Measurements from ENCODE around the gene OGFR. TPM values are rescaled to one million over a fixed set of nuclear protein-coding genes. Genes with fewer than 3 reads are reported as not detected.
A peak's percentile ranks its signal among the peaks of the same experiment; 100 is the strongest.

OGFR gene
- total RNA-seq, 1 donor, result 39.1 TPM

- Histone ChIP-seq H3K9me3 (ENCODE audit: low read depth, low read length) (no peaks in the 10 kb centered on the region), H3K4me3 (ENCODE audit: insufficient read depth, low read length) (no peak overlapping the region), H3K36me3 (ENCODE audit: insufficient read depth, low read length) (no peaks in the 10 kb centered on the region), H3K4me1 (ENCODE audit: insufficient read depth, low read length) (no peaks in the 10 kb centered on the region), H3K27ac (ENCODE audit: low read depth, low read length) (no peak overlapping the region), H2AFZ (ENCODE audit: low read length) (no peak overlapping the region), H3K79me2 (ENCODE audit: insufficient read depth, low read length) (no peaks in the 10 kb centered on the region), H3K4me2 (ENCODE audit: insufficient read depth, low read length) (no peak overlapping the region), H4K20me1 (ENCODE audit: insufficient read depth, low read length) (no peaks in the 10 kb centered on the region), H3K27me3 (ENCODE audit: insufficient read depth, low read length) (peaks cover 8% of the 10 kb centered on the region)
- TF ChIP-seq CTCF (IDR thresholded peaks at IDR 0.05; ENCODE audit: extremely low read depth, low read depth, low read length), result no peak
- DNase-seq (ENCODE audit: insufficient read length, low spot score, missing footprints), result peak; percentile 81
Observed at GRCh38 chr20:62772619-62772989, 32.0 kb upstream of the OGFR start.

GRCh38 chr20:62772990-62773844 lies 31.4 kb upstream of the OGFR start:
- no peak overlapping the region for H2AFZ ChIP-seq (ENCODE audit: low read length)
- no peak overlapping the region for H3K4me2 ChIP-seq (ENCODE audit: insufficient read depth, low read length)

GRCh38 chr20:62773845-62774714 lies 30.6 kb upstream of the OGFR start:
- DNase-seq (ENCODE audit: insufficient read length, low spot score, missing footprints), result peak; percentile 49
- Histone ChIP-seq H4K20me1 (ENCODE audit: insufficient read depth, low read length) (no peaks in the 10 kb centered on the region), H3K9me3 (ENCODE audit: low read depth, low read length) (no peaks in the 10 kb centered on the region), H3K4me1 (ENCODE audit: insufficient read depth, low read length) (no peaks in the 10 kb centered on the region), H3K4me3 (ENCODE audit: insufficient read depth, low read length) (no peak overlapping the region), H3K36me3 (ENCODE audit: insufficient read depth, low read length) (no peaks in the 10 kb centered on the region), H3K27me3 (ENCODE audit: insufficient read depth, low read length) (peaks cover 3% of the 10 kb centered on the region), H3K79me2 (ENCODE audit: insufficient read depth, low read length) (no peaks in the 10 kb centered on the region), H2AFZ (ENCODE audit: low read length) (no peak overlapping the region), H3K4me2 (ENCODE audit: insufficient read depth, low read length) (no peak overlapping the region), H3K27ac (ENCODE audit: low read depth, low read length) (no peak overlapping the region)
- no peak for TF ChIP-seq CTCF (IDR thresholded peaks at IDR 0.05; ENCODE audit: extremely low read depth, low read depth, low read length)

More at GRCh38 chr20:62772990-62773844, 31.4 kb upstream of the OGFR start:
- Histone ChIP-seq H3K79me2 (ENCODE audit: insufficient read depth, low read length) (no peaks in the 10 kb centered on the region), H3K36me3 (ENCODE audit: insufficient read depth, low read length) (no peaks in the 10 kb centered on the region), H3K27ac (ENCODE audit: low read depth, low read length) (no peak overlapping the region), H3K27me3 (ENCODE audit: insufficient read depth, low read length) (peaks cover 3% of the 10 kb centered on the region), H4K20me1 (ENCODE audit: insufficient read depth, low read length) (no peaks in the 10 kb centered on the region), H3K9me3 (ENCODE audit: low read depth, low read length) (no peaks in the 10 kb centered on the region), H3K4me3 (ENCODE audit: insufficient read depth, low read length) (no peak overlapping the region), H3K4me1 (ENCODE audit: insufficient read depth, low read length) (no peaks in the 10 kb centered on the region)
- no peak for TF ChIP-seq CTCF (IDR thresholded peaks at IDR 0.05; ENCODE audit: extremely low read depth, low read depth, low read length)
- DNase-seq (ENCODE audit: insufficient read length, low spot score, missing footprints), result peak; percentile 90

GRCh38 chr20:62774762-62775161 lies 29.9 kb upstream of the OGFR start:
- H3K36me3 ChIP-seq (ENCODE audit: insufficient read depth, low read length), result no peaks in the 10 kb centered on the region
- H3K27me3 ChIP-seq (ENCODE audit: insufficient read depth, low read length), result peaks cover 3% of the 10 kb centered on the region

More at GRCh38 chr20:62774762-62775161, 29.9 kb upstream of the OGFR start:
- Histone ChIP-seq H3K27ac (ENCODE audit: low read depth, low read length) (no peak overlapping the region), H3K79me2 (ENCODE audit: insufficient read depth, low read length) (no peaks in the 10 kb centered on the region), H3K4me3 (ENCODE audit: insufficient read depth, low read length) (no peak overlapping the region), H3K4me1 (ENCODE audit: insufficient read depth, low read length) (no peaks in the 10 kb centered on the region), H3K4me2 (ENCODE audit: insufficient read depth, low read length) (no peak overlapping the region), H4K20me1 (ENCODE audit: insufficient read depth, low read length) (no peaks in the 10 kb centered on the region), H2AFZ (ENCODE audit: low read length) (no peak overlapping the region), H3K9me3 (ENCODE audit: low read depth, low read length) (no peaks in the 10 kb centered on the region)
- DNase-seq (ENCODE audit: insufficient read length, low spot score, missing footprints), result no peak
- TF ChIP-seq CTCF (IDR thresholded peaks at IDR 0.05; ENCODE audit: extremely low read depth, low read depth, low read length), result no peak
